Stimulated activated CD4-positive, alpha-beta T cell treated with anti-CD3 and anti-CD28 coated beads, TNF-alpha, amount 100 ng/mL, for 24 hours (primary cell): Measurements from ENCODE around the gene TMEM31.
"Not testable (repeated sequence)": the region's sequence is repeated elsewhere in the genome, so short reads cannot be mapped to it uniquely, and the experiment has no call there.

Experiments
- DNase-seq, 3 experiments: peaks; one replicate each; pipeline ENCODE4 v3.0.0-alpha.2; 2020; ENCODE audit warnings: low read depth in 3 of 3

The TMEM31 gene

GRCh38 chrX:103726477-103726876, 15.8 kb downstream of the TMEM31 start:
- DNase-seq: no peak

- DNase-seq: no peak
These were observed 16.4 kb downstream of the TMEM31 start for GRCh38 chrX:103727115-103727514.

GRCh38 chrX:103729015-103729414, 18.3 kb downstream of the TMEM31 start:
- no peak for DNase-seq

- DNase-seq: no peak
These were observed 19.6 kb downstream of the TMEM31 start for GRCh38 chrX:103730147-103730795.

- no peak for DNase-seq
These were observed 20.2 kb downstream of the TMEM31 start for GRCh38 chrX:103730796-103731493.

DNA sequence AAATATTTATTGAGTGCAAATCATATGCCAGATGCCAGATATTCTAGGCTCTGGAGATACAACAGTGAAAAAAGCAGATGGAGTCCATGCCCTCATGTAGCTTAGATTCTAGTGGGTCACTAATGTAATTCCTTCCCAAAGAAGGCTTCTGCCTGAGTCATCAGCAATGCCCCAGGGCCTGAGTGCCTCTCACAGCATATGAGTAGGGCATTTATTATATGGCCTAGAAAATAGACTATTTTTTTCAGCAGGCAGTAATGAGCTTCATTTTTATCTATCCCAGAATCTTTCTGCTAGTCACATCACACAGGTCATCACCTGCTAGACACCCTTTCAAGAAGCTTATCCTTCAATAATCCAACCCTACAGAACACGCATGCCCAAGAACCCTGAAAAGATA, 22.3 kb downstream of the TMEM31 start:
- no peak for DNase-seq

- no peak for DNase-seq
These were observed 23.5 kb downstream of the TMEM31 start for GRCh38 chrX:103734125-103734760.

- no peak for DNase-seq
These were observed 27.0 kb downstream of the TMEM31 start for GRCh38 chrX:103737696-103738095.

DNA sequence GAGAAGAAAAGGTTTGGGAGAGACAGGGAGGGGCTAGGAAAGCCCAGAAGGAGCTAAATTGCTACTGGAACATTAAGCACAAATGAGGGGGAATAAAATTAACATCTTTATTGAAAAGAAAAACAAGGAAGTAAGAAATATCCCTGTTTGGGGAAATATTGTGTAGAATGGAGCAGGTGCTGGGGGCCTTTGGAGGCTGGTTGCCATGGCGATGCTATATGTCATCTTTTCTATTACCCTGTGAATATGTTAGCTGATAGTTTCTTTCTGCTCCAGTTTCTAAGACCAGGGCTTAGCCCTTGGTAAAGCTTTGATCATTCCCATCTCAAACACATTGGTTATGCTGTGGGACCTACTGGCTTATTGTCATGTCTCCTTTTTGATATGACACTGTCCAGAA, 28.7 kb downstream of the TMEM31 start:
- no peak for DNase-seq

DNA sequence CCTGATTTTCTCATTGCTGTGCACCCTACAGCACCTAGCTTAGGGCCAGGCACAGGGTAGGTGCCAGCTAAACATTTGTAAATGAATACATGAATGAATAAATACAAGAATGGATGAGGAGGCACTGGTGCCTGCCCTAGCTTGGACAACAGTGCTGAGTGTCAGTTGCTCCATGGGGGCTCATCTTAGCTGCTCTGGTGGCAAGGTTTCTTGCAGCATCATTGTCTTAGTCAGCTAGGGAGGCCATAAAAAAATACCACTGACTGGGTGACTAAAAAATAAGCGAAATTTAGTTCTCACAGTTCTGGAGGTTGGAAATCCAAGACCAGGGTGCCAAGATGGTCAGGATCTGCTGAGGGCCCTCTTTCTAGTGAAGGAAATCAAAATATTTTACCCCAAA, 31.2 kb downstream of the TMEM31 start:
- DNase-seq: no peak

DNA sequence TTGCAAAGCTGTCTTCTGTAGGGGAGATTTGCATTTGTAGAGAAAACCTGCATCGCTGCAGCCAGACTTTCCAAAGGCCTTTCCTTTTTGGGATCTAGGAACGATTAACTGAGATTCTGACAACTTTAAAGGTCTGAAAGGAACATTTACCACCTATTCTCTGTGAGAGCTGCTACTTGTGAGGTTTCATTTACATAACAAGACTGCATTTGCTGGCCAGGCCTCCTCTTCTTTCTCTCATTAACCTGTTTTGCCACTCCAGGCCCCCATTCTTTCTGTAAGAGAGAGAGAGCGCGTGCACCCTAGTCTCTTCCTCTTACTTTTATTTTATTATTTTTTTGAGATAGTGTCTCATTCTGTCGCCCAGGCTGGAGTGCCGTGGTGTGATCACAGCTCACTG, 31.6 kb downstream of the TMEM31 start:
- no peak for DNase-seq

- no peak for DNase-seq
These were observed 36.5 kb downstream of the TMEM31 start for GRCh38 chrX:103747163-103747562.

GRCh38 chrX:103754401-103754800, 43.7 kb downstream of the TMEM31 start:
- no peak for DNase-seq

DNA sequence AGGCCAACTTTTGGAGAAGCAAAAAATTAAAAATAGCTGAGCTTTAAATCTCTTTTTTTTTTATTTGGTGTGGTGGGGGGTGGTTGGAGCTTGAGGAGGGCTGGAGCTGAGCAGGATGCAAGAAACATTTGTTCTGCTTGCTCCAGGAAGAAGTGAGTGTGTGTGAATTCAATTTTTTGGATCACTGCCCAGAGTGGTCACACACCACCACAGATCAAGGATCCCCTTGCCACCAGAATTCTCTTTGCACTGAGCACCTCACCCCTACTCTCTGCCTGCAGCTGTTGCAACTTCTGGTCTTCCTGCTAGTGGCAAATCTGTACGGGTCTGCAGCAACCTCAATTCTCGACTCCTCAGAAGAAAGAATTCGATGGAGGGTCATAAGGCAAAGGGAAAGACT, 46.0 kb downstream of the TMEM31 start:
- no peak for DNase-seq

- no peak for DNase-seq
These were observed 47.8 kb downstream of the TMEM31 start for GRCh38 chrX:103758555-103758954.

- DNase-seq: not testable (repeated sequence)
These were observed 52.8 kb downstream of the TMEM31 start for GRCh38 chrX:103763541-103763940.
